ENCODE results near the gene NKD2. TPM values are rescaled to one million over a fixed set of nuclear protein-coding genes. Genes with fewer than 3 reads are reported as not detected.

The NKD2 gene
- total and polyA plus RNA-seq, 11 donors: 0.56 to 6.6 (median 2.3) TPM

- TF ChIP-seq CTCF (IDR thresholded peaks at IDR 0.05) (no peak), POLR2A (IDR thresholded peaks at IDR 0.05) (no peak)
- Histone ChIP-seq H3K36me3 (peaks cover 0 to 57% (median 45%) of the 10 kb centered on the region in 9 donors), H3K27ac (peak overlapping the region in 2 of 12 donors; percentile 10 to 54), H3K4me1 (peaks cover 0 to 16% (median 6%) of the 10 kb centered on the region in 12 donors), H3K4me3 (no peak overlapping the region), H3K27me3 (no peaks in the 10 kb centered on the region), H3K9me3 (no peaks in the 10 kb centered on the region)
- DNase-seq (peak in 1 of 5 donors; percentile 53), ATAC-seq (peak; percentile 4 to 17 (median 8))
- WGBS, 4 donors: 85 to 90% (median 89%) methylated on average over 29 to 33 of the region's 33 CpGs
- intact Hi-C loops (cut with DNase I): loop anchor here in 1 of 10 donors (10.0 kb wide), 1 partner anchor 66 kb away; no protein-coding TSS in a partner anchor
These were observed 60.5 kb downstream of the NKD2 start for GRCh38 chr5:1068895-1069719.

- ATAC-seq (no peak), DNase-seq (peak in 1 of 5 donors; percentile 19)
- no peaks in the 10 kb centered on the region for H3K9me3 ChIP-seq
- no peak for TF ChIP-seq CTCF (IDR thresholded peaks at IDR 0.05)
- TF ChIP-seq POLR2A (IDR thresholded peaks at IDR 0.05): no peak
- H3K4me3 ChIP-seq: no peak overlapping the region
- H3K36me3 ChIP-seq: peaks cover 0 to 59% (median 47%) of the 10 kb centered on the region in 9 donors
- 85 to 91% (median 86%) methylated on average over 13 to 14 of the region's 15 CpGs for WGBS, 4 donors
- no peaks in the 10 kb centered on the region for H3K27me3 ChIP-seq
- no peak overlapping the region for H3K27ac ChIP-seq
- intact Hi-C loops (cut with DNase I): loop anchor here in 1 of 10 donors (10.0 kb wide), 1 partner anchor 65 kb away; no protein-coding TSS in a partner anchor
- H3K4me1 ChIP-seq: peaks cover 0 to 16% (median 6%) of the 10 kb centered on the region in 12 donors
These were observed 61.1 kb downstream of the NKD2 start for GRCh38 chr5:1069720-1070088.

GRCh38 chr5:1073239-1074102 is 64.9 kb downstream of the NKD2 start:
- H3K4me3 ChIP-seq: no peak overlapping the region
- intact Hi-C loops (cut with DNase I): no loop called here

More at GRCh38 chr5:1073239-1074102, 64.9 kb downstream of the NKD2 start:
- WGBS, 4 donors: 89 to 92% (median 90%) methylated on average over 36 to 46 of the region's 46 CpGs
- Histone ChIP-seq H3K36me3 (peaks cover 0 to 67% (median 65%) of the 10 kb centered on the region in 9 donors), H3K4me1 (peaks cover 0 to 5% (median 0%) of the 10 kb centered on the region in 12 donors), H3K27me3 (no peaks in the 10 kb centered on the region), H3K27ac (no peak overlapping the region), H3K9me3 (no peaks in the 10 kb centered on the region)
- ATAC-seq: no peak
- no peak for TF ChIP-seq CTCF (IDR thresholded peaks at IDR 0.05)
- TF ChIP-seq POLR2A (IDR thresholded peaks at IDR 0.05): no peak
- DNase-seq: no peak
